Measurements from ENCODE around the gene GIT1.

- TF ChIP-seq CTCF (IDR thresholded peaks at IDR 0.05) (no peak), POLR2AphosphoS5 (IDR thresholded peaks at IDR 0.05) (no peak), EP300 (IDR thresholded peaks at IDR 0.05) (no peak), POLR2A (IDR thresholded peaks at IDR 0.05; ENCODE audit: low read depth) (no peak)
These were observed 31.7 kb downstream of the GIT1 start for GRCh38 chr17:29557739-29558116.

Measured in esophagus muscularis mucosa (tissue), 4 donors.